GM10266 (cell line): ENCODE measurements around the gene WWC1.

Experiments used
- DNase-seq: peaks from one replicate; pipeline ENCODE4 v3.0.0; 2012; ENCODE audit errors: extremely low spot score
- CTCF ChIP-seq: IDR thresholded peaks from 2 replicates; pipeline ENCODE4 v1.5.1; 2012; ENCODE audit warnings: mild to moderate bottlenecking, low read depth; ENCODE audit not compliant: control insufficient read depth, insufficient read depth; ENCODE audit errors: missing control alignments

The WWC1 gene

GRCh38 chr5:168446983-168447619, 155.7 kb downstream of the WWC1 start:
- no peak for DNase-seq
- TF ChIP-seq CTCF: no peak

GRCh38 chr5:168447808-168448207, 156.4 kb downstream of the WWC1 start:
- DNase-seq: no peak
- TF ChIP-seq CTCF: no peak

GRCh38 chr5:168449166-168449565, 157.7 kb downstream of the WWC1 start:
- no peak for DNase-seq

GRCh38 chr5:168451565-168451964, 160.1 kb downstream of the WWC1 start:
- DNase-seq: no peak
- no peak for TF ChIP-seq CTCF

More at GRCh38 chr5:168449166-168449565, 157.7 kb downstream of the WWC1 start:
- no peak for TF ChIP-seq CTCF

- no peak for DNase-seq
- TF ChIP-seq CTCF: no peak
Measured at GRCh38 chr5:168455201-168455600, 163.8 kb downstream of the WWC1 start.

GRCh38 chr5:168457542-168457941, 166.1 kb downstream of the WWC1 start:
- TF ChIP-seq CTCF: no peak
- DNase-seq: no peak

GRCh38 chr5:168460606-168461005, 169.2 kb downstream of the WWC1 start:
- DNase-seq: no peak
- TF ChIP-seq CTCF: no peak
